Measurements from ENCODE around the gene ZBTB7B.
A peak's percentile ranks its signal among the peaks of the same experiment; 100 is the strongest.

Gene ZBTB7B

DNA sequence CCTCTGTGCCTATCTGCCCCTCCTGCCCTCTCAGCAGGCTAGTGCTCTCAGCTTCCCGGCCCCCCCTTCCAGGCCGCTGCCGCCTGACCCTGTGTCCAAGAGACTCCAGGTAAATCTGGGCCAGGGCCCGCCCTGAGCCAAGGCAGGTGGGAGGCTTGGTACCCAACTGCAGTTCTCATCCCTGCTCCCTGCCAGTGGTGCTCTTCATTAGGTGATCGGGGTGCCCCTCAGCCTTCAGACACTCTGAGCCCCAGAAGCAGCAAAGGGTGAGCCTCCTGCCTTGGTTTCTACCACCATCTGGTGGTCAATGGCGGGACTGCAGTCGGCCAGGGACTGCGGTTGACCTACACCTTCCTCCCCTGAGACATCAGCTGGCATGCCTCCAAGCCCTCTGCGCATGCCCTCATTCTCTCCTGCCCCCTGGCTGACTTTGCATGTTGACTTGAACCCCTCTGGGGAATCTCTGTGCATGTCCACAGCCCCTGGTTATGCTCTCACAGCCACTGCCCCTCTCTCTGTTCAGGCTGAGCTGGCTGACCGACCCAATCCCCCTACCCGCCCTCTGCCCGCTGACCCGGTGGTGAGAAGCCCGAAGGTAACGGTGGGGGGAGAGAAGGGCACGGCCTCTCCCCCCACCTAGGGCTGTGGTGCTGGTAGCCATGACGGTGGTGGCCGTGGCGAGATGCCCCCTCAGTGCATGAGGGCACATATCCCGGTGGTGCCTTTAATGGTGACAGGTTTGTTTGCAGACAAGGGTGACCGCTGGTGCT, 59.0 kb downstream of the ZBTB7B start (continued):
- TF ChIP-seq, protein P1, sequence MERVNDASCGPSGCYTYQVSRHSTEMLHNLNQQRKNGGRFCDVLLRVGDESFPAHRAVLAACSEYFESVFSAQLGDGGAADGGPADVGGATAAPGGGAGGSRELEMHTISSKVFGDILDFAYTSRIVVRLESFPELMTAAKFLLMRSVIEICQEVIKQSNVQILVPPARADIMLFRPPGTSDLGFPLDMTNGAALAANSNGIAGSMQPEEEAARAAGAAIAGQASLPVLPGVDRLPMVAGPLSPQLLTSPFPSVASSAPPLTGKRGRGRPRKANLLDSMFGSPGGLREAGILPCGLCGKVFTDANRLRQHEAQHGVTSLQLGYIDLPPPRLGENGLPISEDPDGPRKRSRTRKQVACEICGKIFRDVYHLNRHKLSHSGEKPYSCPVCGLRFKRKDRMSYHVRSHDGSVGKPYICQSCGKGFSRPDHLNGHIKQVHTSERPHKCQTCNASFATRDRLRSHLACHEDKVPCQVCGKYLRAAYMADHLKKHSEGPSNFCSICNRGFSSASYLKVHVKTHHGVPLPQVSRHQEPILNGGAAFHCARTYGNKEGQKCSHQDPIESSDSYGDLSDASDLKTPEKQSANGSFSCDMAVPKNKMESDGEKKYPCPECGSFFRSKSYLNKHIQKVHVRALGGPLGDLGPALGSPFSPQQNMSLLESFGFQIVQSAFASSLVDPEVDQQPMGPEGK (tag by site-specific recombination; IDR thresholded peaks at IDR 0.05), result peak; percentile 7; the same call in 1 of the 2 replicates
- TF ChIP-seq, protein P2, sequence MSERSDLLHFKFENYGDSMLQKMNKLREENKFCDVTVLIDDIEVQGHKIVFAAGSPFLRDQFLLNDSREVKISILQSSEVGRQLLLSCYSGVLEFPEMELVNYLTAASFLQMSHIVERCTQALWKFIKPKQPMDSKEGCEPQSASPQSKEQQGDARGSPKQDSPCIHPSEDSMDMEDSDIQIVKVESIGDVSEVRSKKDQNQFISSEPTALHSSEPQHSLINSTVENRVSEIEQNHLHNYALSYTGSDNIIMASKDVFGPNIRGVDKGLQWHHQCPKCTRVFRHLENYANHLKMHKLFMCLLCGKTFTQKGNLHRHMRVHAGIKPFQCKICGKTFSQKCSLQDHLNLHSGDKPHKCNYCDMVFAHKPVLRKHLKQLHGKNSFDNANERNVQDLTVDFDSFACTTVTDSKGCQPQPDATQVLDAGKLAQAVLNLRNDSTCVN (tag by site-specific recombination; optimal IDR thresholded peaks at IDR 0.05), result peak; percentile 17
- TF ChIP-seq ZNF701 (tag by site-specific recombination; IDR thresholded peaks at IDR 0.05) (no peak), FEZF1 (tag by site-specific recombination; IDR thresholded peaks at IDR 0.05) (no peak), GLIS2 (tag by site-specific recombination; IDR thresholded peaks at IDR 0.05) (peak; percentile 76), ZNF19 (tag by site-specific recombination; IDR thresholded peaks at IDR 0.05; ENCODE audit: low read depth) (no peak), HOXD13 (CRISPR knock-in tag; IDR thresholded peaks at IDR 0.05; ENCODE audit: borderline replicate concordance) (no peak), ZNF629 (tag by site-specific recombination; IDR thresholded peaks at IDR 0.05) (peak; percentile 52), ZNF48 (tag by site-specific recombination; IDR thresholded peaks at IDR 0.05) (no peak), ZNF184 (tag by site-specific recombination; IDR thresholded peaks at IDR 0.05) (no peak), ZNF335 (tag by site-specific recombination; conservative IDR thresholded peaks at IDR 0.05) (no peak), ZNF830 (tag by site-specific recombination; IDR thresholded peaks at IDR 0.05; ENCODE audit: low read depth) (no peak), MZF1 (tag by site-specific recombination; IDR thresholded peaks at IDR 0.05; ENCODE audit: borderline replicate concordance) (no peak), ZNF341 (tag by site-specific recombination; IDR thresholded peaks at IDR 0.05; ENCODE audit: low read depth) (peak; percentile 58), HIC1 (tag by site-specific recombination; IDR thresholded peaks at IDR 0.05) (peak; percentile 82), ZBTB8A (tag by site-specific recombination; IDR thresholded peaks at IDR 0.05) (peak; percentile 61), ZNF16 (tag by site-specific recombination; IDR thresholded peaks at IDR 0.05; ENCODE audit: low read depth) (no peak), GLIS1 (tag by site-specific recombination; IDR thresholded peaks at IDR 0.05) (peak; percentile 70), ZEB2 (tag by site-specific recombination; IDR thresholded peaks at IDR 0.05) (0 out of 2 replicates have a peak, but pooled peaks have one; percentile 62), ZNF133 (tag by site-specific recombination; IDR thresholded peaks at IDR 0.05) (no peak), ZBTB17 (tag by site-specific recombination; IDR thresholded peaks at IDR 0.05) (peak; percentile 76), ZXDB (tag by site-specific recombination; IDR thresholded peaks at IDR 0.05) (0 out of 2 replicates have a peak, but pooled peaks have one; percentile 32), ZNF2 (tag by site-specific recombination; IDR thresholded peaks at IDR 0.05) (peak; percentile 83; the same call in 1 of the 2 replicates), ZNF510 (tag by site-specific recombination; IDR thresholded peaks at IDR 0.05; ENCODE audit: insufficient replicate concordance) (no peak)
- TF ChIP-seq, protein P3, sequence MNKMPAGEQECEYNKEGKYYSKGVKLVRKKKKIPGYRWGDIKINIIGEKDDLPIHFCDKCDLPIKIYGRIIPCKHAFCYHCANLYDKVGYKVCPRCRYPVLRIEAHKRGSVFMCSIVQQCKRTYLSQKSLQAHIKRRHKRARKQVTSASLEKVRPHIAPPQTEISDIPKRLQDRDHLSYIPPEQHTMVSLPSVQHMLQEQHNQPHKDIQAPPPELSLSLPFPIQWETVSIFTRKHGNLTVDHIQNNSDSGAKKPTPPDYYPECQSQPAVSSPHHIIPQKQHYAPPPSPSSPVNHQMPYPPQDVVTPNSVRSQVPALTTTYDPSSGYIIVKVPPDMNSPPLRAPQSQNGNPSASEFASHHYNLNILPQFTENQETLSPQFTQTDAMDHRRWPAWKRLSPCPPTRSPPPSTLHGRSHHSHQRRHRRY (tag by site-specific recombination; IDR thresholded peaks at IDR 0.05), result no peak
- TF ChIP-seq, protein P4, sequence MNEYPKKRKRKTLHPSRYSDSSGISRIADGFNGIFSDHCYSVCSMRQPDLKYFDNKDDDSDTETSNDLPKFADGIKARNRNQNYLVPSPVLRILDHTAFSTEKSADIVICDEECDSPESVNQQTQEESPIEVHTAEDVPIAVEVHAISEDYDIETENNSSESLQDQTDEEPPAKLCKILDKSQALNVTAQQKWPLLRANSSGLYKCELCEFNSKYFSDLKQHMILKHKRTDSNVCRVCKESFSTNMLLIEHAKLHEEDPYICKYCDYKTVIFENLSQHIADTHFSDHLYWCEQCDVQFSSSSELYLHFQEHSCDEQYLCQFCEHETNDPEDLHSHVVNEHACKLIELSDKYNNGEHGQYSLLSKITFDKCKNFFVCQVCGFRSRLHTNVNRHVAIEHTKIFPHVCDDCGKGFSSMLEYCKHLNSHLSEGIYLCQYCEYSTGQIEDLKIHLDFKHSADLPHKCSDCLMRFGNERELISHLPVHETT (tag by site-specific recombination; IDR thresholded peaks at IDR 0.05), result peak; percentile 51; the same call in 1 of the 2 replicates
- TF ChIP-seq, protein P5, sequence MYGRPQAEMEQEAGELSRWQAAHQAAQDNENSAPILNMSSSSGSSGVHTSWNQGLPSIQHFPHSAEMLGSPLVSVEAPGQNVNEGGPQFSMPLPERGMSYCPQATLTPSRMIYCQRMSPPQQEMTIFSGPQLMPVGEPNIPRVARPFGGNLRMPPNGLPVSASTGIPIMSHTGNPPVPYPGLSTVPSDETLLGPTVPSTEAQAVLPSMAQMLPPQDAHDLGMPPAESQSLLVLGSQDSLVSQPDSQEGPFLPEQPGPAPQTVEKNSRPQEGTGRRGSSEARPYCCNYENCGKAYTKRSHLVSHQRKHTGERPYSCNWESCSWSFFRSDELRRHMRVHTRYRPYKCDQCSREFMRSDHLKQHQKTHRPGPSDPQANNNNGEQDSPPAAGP (tag by site-specific recombination; IDR thresholded peaks at IDR 0.05), result peak; percentile 44; the same call in 1 of the 2 replicates
- TF ChIP-seq, protein P6, sequence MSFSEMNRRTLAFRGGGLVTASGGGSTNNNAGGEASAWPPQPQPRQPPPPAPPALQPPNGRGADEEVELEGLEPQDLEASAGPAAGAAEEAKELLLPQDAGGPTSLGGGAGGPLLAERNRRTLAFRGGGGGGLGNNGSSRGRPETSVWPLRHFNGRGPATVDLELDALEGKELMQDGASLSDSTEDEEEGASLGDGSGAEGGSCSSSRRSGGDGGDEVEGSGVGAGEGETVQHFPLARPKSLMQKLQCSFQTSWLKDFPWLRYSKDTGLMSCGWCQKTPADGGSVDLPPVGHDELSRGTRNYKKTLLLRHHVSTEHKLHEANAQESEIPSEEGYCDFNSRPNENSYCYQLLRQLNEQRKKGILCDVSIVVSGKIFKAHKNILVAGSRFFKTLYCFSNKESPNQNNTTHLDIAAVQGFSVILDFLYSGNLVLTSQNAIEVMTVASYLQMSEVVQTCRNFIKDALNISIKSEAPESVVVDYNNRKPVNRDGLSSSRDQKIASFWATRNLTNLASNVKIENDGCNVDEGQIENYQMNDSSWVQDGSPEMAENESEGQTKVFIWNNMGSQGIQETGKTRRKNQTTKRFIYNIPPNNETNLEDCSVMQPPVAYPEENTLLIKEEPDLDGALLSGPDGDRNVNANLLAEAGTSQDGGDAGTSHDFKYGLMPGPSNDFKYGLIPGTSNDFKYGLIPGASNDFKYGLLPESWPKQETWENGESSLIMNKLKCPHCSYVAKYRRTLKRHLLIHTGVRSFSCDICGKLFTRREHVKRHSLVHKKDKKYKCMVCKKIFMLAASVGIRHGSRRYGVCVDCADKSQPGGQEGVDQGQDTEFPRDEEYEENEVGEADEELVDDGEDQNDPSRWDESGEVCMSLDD (tag by site-specific recombination; IDR thresholded peaks at IDR 0.05), result peak; percentile 35; the same call in 1 of the 2 replicates

Data from HEK293 (cell line).